GM18508 (cell line): ENCODE measurements around the gene ZNF827.

ENCODE experiments used
- ATAC-seq: cut with Tn5 transposase; IDR thresholded peaks from one replicate; pipeline ENCODE4 v1.9.1; 2021; ENCODE audit warnings: moderate number of reproducible peaks; ENCODE audit not compliant: insufficient read depth, unreplicated experiment

Gene ZNF827

DNA sequence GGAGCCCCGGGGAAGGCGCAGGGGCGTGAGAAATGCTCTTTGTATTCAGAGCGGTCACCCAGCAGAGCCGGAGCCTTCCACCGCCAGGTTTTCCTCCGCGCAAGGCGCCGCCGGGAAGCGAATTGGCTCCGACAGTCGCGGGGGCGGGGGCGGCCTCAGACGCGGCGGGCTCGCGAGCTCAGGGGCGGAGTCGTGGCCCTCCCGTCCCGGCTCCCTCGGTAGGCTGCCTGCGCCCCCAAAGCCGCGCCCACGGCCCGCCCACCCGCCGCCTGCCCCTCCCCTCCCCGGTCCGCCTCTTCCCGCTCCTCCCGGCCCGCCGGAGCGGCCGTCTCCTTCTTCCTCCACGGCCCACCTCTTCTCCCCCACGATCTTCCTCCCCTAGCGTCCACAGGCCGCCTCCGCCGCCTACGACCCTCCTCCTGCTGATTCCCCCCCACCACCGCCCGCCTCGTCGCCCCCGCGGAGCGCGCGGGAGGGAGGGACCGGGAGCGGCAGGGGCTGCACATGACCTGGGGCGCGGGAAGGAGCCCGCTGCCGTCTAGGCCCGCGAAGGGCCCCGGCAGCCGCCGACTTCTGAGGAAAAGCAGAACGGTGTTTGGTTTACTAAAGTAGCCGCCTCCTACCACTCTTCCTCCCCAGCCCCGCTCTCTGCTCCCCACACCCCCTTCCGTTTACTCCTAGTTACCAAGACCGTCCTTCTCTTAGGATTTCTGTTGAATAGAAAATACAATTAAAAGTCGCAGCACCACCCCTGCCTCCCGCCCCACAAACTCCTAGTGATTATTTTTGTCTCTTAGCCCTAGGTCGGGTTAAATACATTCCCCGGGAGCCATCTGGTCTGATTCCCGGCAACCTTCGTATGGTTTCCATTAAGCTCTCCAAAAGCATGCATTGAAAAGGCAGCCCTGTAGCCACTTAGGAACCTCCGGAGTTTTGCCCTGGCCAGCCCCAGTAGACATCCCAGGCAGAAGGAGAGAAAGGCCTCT lies 205.4 kb downstream of the ZNF827 start:
- ATAC-seq = peak; percentile 35

DNA sequence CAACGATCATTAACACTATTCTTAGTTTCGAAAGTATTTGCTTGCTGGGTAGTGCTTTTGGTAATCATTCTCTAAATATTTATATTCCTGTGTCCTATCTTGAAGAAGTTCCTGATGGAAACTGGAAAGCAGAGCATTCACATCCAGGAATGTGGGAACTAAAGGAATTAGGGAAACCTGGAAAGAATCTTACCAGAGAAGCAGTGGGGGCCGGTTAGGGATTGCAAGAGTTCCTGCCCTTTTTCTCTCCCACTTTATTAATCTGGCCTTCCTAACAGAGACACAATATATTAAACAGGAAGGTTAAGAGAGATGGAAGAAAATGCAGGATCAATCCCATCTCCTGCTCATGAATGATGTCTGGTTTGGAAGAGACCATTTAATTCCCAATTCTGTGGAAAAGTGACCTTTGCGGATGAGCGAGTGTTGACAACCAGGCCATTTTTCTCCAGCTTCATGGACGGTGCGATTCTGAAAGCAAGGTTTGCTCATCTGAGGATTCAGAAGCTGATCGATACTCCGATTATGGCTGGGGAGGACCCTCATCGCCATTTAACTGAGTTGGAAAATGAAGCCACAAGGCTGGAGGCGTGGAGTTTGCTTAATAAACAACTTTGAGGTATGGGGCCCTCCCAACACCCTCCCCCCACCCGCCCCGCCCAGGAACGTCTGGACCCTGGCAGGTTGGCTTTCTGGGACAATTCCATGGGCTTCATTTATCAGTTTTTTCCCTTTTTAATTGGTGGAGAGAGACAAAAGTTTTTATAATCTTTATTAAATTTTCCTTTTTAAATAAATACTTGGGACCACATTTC lies 206.4 kb downstream of the ZNF827 start:
- ATAC-seq = no peak

DNA sequence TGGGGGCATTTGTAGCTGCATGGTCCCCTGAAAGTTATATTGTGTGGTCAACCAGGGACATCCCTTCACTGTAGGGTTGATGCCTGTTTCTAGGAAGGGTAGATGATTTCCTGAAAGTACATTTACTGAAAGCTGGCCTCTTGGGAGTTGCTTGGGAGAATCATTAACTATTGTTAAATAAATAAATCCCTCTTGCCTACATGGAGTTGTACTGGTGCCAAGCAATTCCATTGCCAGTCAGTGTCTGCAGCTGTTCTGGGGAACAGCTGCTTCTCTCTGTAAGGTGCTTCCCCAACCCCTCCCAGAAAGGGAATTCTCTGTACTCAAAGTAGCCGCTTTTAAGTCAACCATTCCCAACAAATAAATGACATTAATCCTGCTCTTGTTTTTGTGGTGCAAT lies 207.6 kb downstream of the ZNF827 start:
- no peak for ATAC-seq

DNA sequence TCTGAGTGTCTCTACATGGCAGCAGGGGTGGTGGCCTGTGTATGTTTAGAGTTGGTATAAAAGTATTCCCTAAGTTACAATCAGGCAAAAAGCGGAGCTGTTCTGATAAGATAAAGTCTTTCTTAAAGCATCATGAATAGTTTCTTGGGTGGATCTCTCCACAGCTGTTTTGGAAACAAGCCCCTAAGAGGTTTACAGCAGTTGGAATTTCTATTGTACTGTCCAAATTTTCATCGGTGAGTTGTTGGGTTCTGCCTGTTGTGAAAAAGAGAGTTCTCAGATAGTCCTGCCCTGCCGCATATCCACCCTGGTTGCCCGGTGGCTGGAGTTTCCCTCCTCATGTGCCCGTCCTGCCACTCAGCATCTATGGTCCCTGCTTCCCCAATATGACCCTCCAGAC lies 208.6 kb downstream of the ZNF827 start:
- ATAC-seq = no peak

DNA sequence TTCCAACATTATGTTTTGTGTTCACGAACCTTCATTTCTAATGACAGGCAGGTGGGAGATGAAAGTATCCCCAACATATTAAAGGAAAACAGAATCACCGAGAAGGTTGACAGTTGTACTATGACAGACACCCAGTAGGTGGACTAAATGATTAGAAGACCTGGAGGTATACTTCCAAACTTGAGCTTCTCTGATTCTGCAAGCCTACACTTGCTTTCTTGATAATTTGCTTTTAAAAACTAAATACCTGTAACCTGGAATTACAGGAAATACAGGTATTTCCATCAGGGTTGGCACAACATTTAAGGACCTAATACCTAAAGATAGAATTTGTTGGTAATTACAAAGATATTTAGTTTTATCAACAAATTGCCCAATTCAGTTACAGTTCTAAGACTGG lies 215.3 kb downstream of the ZNF827 start:
- no peak for ATAC-seq

DNA sequence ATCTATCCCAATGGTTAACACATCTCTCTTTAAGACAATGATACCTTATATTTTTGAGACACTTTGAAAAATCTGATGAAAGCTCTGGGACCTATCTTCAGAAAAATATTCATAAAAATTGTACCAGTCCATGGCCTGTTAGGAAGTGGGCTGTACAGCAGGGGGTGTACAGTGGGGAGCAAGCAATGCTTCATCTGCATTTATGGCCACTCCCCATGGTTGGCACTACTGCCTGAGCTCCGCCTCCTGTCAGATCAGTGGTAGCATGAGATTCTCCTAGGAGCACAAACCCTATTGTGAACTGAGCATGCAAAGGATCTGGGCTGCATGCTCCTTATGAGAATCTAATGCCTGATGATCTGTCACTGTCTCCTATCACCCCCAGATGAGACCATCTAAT lies 216.1 kb downstream of the ZNF827 start:
- no peak for ATAC-seq

DNA sequence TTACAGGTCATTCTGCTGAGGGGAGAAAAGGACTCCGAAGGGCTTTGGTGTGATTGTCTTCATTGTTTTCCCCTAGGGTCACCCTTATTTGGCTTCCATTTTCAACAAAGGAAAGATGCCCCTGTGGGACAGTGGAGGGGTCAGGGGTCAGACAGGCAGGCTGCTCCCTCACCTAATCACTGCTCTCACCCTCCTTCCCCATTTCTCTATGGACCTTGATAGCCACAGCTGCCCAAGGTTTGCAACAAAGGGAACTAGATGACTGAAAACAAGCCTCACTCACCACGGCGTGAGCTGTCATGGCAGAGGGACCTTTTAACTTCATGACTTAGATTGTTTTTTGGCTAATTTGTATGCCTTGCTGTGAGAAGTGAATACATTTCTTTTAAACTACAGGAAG lies 218.0 kb downstream of the ZNF827 start:
- peak; percentile 29 for ATAC-seq

DNA sequence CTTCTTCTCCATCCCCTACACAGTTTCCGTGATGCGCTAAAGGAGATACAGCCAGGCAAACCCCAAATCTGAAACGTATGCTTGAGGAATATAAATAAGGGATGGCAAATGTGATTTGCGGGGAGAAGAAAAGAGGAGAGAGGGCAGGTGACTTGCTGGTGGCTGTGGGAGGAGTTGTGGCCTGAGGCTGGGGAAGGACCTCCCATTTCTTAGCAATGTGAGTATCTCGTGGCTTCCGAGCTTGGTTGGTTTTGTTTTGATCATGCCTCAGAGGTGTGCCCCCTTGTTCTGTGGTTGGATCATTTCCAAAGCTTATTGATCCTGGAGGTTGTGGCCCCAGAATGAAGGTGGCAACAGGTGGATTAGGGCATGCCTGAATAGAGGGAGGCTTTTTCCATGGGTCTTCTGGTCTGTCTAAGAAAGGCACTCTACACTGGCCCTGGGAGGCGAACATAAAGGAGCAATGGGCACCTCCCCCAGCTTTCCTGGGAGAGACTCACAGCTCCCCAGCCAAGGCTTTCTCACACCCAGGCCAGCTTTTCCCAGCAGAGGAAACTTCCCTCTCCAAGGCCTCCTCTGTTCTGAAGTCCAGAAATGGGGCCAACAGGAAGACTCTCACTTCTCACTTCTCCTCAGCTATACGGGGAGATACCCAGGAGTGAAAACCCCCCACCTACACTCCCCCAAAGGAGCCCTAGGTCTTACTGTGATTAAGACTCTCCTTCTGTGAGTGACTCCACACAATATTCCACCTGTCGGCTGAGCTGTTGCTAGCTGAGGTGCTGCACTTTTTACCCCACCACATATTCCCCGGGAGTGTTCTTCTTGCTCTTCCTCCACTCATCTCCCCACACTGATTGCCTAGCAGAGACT lies 218.6 kb downstream of the ZNF827 start:
- ATAC-seq = peak; percentile 56

DNA sequence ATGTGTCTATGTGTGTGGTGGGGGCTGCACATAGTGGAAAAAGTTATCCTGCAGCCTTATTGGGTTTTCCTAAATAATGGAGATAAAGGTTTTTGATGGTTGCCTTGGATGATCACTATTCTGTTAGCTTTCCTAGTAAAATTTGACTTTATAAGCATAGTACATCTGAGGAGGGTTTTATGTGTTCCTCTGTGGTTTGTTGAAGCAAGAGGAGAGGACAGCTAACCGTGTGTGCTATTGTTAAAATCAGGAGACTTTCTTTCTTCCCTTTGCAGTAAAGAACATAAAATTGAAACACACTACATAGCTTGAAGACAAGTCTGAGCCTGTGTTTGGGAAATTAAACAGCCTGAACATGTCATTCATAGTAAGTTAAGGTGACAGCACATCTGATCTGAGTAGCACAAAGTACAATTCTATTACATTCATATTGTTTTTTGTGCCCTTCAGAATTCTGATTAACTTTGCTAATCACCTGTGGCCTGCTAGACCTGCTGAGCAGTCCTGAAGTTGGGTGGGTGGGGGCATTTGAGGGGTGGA lies 221.9 kb downstream of the ZNF827 start:
- no peak for ATAC-seq

DNA sequence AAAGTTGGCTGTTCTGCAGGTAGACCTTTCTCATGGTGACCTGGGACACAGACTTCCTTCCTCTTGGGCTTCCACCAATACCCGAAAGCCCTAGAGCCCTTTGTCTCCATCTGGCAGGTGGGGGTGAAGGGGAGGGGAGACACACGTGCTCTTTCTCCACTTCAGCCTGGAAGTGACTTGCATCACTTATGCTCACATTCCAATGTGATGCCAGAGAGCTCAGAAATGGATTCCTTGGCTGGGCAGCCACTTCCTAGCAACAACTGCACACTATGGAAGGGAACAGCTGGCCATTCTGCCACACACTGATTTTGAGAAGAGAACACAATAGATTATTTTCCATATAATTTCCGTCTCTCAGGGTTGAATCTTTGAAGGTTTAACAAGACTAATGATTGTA lies 222.4 kb downstream of the ZNF827 start:
- ATAC-seq = no peak

DNA sequence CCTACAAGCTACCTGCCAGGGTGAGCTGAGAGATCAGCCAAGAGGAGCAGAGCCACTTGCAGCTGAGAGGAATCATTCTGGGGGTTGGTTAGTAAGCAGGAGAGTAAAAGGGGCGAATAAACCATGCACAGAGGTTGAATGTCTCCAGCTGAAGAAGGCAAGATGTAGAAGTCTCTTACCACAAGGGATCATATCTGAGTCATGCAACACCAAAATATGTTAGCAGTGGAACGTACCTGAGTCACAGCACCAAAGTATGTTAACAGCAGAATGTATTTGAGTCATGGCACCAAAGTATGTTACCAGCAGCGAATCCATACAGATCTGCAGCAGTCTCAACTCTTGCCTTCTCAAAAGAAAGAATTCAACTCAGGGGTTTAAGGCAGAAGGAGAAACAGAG lies 228.8 kb downstream of the ZNF827 start:
- no peak for ATAC-seq

DNA sequence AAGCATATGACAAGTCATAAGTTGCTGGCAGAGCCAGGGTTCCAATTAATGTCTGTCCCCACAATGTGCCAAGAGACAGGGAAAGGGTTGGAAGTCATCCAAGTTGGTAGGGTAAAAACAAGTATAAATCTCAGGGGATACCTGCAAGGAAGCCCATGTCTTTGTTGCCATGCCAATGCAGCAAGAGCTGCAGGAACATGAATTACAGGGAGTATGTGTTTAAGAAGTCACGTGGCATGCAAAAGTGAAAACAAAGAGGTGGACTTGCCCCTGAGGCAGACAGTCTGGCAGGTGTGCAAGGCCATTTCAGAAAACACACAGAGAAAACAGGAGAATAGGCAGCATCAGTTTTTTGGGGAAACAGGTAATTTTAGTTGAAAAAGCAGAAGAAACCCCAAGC lies 229.3 kb downstream of the ZNF827 start:
- ATAC-seq = no peak
